A673 (cell line): ENCODE results near the gene NDUFS7.

Source experiments
- EZH2 ChIP-seq: fragments of 200-600 bp; sonication (generic); IDR thresholded peaks from 2 replicates; pipeline ENCODE4 v1.6.1; 2017; ENCODE audit warnings: borderline replicate concordance, low read depth, mild to moderate bottlenecking, mixed read lengths, antibody characterized with exemption, low read length; ENCODE audit not compliant: poor library complexity, severe bottlenecking
- TF ChIP-seq, protein P1 (sequence below): fragments of 300-800, 200-600 bp; sonication (generic); conservative IDR thresholded peaks from 2 replicates; pipeline ENCODE4 v1.5.1; 2017; ENCODE audit warnings: low read depth, mild to moderate bottlenecking, antibody characterized with exemption, low read length, moderate library complexity, mixed read lengths

DNA sequence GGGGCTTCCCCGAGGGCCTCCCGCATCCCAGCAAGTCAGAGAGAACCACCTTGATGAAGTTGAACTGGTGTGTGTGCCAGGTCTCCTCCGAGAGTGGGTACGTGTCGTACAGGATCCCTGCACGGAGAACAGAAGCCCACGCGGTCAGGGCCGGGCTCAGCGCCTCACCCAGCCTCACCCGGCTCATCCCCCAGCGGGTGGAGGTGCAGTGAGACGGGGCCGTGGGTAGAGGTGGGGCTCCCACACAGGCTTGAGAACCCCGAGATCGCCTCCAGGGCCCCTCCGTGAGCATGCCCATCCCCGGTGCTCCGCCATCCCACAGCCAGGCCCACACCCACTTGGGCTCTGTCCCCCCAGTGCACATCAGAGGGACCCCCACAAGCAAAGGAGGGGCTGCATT lies 15.4 kb downstream of the NDUFS7 start:
- TF ChIP-seq, protein P1, sequence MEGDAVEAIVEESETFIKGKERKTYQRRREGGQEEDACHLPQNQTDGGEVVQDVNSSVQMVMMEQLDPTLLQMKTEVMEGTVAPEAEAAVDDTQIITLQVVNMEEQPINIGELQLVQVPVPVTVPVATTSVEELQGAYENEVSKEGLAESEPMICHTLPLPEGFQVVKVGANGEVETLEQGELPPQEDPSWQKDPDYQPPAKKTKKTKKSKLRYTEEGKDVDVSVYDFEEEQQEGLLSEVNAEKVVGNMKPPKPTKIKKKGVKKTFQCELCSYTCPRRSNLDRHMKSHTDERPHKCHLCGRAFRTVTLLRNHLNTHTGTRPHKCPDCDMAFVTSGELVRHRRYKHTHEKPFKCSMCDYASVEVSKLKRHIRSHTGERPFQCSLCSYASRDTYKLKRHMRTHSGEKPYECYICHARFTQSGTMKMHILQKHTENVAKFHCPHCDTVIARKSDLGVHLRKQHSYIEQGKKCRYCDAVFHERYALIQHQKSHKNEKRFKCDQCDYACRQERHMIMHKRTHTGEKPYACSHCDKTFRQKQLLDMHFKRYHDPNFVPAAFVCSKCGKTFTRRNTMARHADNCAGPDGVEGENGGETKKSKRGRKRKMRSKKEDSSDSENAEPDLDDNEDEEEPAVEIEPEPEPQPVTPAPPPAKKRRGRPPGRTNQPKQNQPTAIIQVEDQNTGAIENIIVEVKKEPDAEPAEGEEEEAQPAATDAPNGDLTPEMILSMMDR, result no peak
- TF ChIP-seq EZH2, result no peak
